Activated CD4-positive, alpha-beta T cell treated with anti-CD3 and anti-CD28 coated beads, Interleukin-2, amount 10 ng/mL, durations not matched to agents 7 days and 5 days (primary cell): ENCODE data around the gene CHRNB1. TPM values are rescaled to one million over a fixed set of nuclear protein-coding genes. Genes with fewer than 3 reads are reported as not detected.

ENCODE experiments used
- CTCF ChIA-PET: fragments of 350-600 bp; sonication (Branson Sonifier 250); formaldehyde crosslinking; loops from one replicate; lab custom pipeline; 2021; ENCODE audit warnings: antibody characterized with exemption; lab: Charles Lee
- POLR2A ChIA-PET: fragments of 350-600 bp; sonication (Branson Sonifier 250); formaldehyde crosslinking; loops from one replicate; lab custom pipeline; 2021; ENCODE audit warnings: antibody characterized with exemption; lab: Charles Lee
- DNase-seq: peaks from one replicate; pipeline ENCODE4 v3.0.0-alpha.2; 2020
- H3K27ac Mint-ChIP-seq: one replicate; pipeline ENCODE4 v1.8.0; 2021; ENCODE audit warnings: mild to moderate bottlenecking, moderate library complexity, mixed read lengths
- H3K27me3 Mint-ChIP-seq: one replicate; pipeline ENCODE4 v1.8.0; 2021; ENCODE audit warnings: mixed read lengths
- H3K36me3 Mint-ChIP-seq: one replicate; pipeline ENCODE4 v1.8.0; 2021; ENCODE audit warnings: low read depth, mixed read lengths
- H3K4me1 Mint-ChIP-seq: one replicate; pipeline ENCODE4 v1.8.0; 2021; ENCODE audit warnings: mixed read lengths
- H3K4me3 Mint-ChIP-seq: one replicate; pipeline ENCODE4 v1.8.0; 2021; ENCODE audit warnings: mild to moderate bottlenecking, moderate library complexity, mixed read lengths
- H3K9me3 Mint-ChIP-seq: one replicate; pipeline ENCODE4 v1.8.0; 2021; ENCODE audit warnings: mixed read lengths
- total RNA-seq, 2 experiments: library from RNA; stranded (reverse); gene quantifications; one replicate each; pipeline ENCODE4 v1.2.3, GENCODE V29; 2021

CHRNB1 gene
- total RNA-seq, 2 experiments from 2014 or later: 18.8 to 19.2 TPM

GRCh38 chr17:7502987-7503386 lies 58.1 kb downstream of the CHRNB1 start:
- ChIA-PET CTCF (interaction anchor here (1.7 kb wide), 1 partner anchor 10 kb away, joined by 6 read pairs; no protein-coding TSS in a partner anchor), POLR2A (no interaction called here)
- no peaks in the 10 kb centered on the region for H3K27me3 Mint-ChIP-seq
- no peak overlapping the region for H3K27ac Mint-ChIP-seq
- H3K9me3 Mint-ChIP-seq: no peaks in the 10 kb centered on the region
- no peak overlapping the region for H3K4me3 Mint-ChIP-seq
- H3K36me3 Mint-ChIP-seq: peaks cover 72% of the 10 kb centered on the region
- H3K4me1 Mint-ChIP-seq: no peaks in the 10 kb centered on the region
- peak; percentile 28 for DNase-seq

- H3K36me3 Mint-ChIP-seq: peaks cover 74% of the 10 kb centered on the region
Measured at GRCh38 chr17:7503521-7503920, 58.7 kb downstream of the CHRNB1 start.

More at GRCh38 chr17:7503521-7503920, 58.7 kb downstream of the CHRNB1 start:
- CTCF ChIA-PET: interaction anchor here (1.3 to 1.8 kb wide), 2 partner anchors 57 to 147 kb away, joined by 3 to 8 read pairs; no protein-coding TSS in a partner anchor
- no peak overlapping the region for H3K4me3 Mint-ChIP-seq
- H3K27me3 Mint-ChIP-seq: no peaks in the 10 kb centered on the region
- no peaks in the 10 kb centered on the region for H3K9me3 Mint-ChIP-seq
- POLR2A ChIA-PET: no interaction called here
- H3K4me1 Mint-ChIP-seq: no peaks in the 10 kb centered on the region
- H3K27ac Mint-ChIP-seq: no peak overlapping the region
- no peak for DNase-seq

Other genes with a start within 250 kb of the CHRNB1 start
- 1 to 10 TPM; 9.4 to 9.5 TPM for gene DLG4, start 225.2 kb upstream of the CHRNB1 start, total RNA-seq
- gene ACADVL, start 225.1 kb upstream of the CHRNB1 start, total RNA-seq: 100 to 1,000 TPM; 338 to 370 TPM
- 10 to 100 TPM; 53.2 TPM for gene DVL2, start 210.5 kb upstream of the CHRNB1 start, total RNA-seq
- gene PHF23, start 205.6 kb upstream of the CHRNB1 start, total RNA-seq: 10 to 100 TPM; 55.9 to 59.2 TPM
- 100 to 1,000 TPM; 256 to 279 TPM for gene GABARAP, start 202.6 kb upstream of the CHRNB1 start, total RNA-seq
- gene CTDNEP1, start 193.3 kb upstream of the CHRNB1 start, total RNA-seq: 100 to 1,000 TPM; 168 to 183 TPM
- gene ELP5, start 192.8 kb upstream of the CHRNB1 start, total RNA-seq: 10 to 100 TPM; 41.7 to 42.4 TPM
- gene CLDN7, start 182.6 kb upstream of the CHRNB1 start, total RNA-seq: under 1 TPM in 1 of 2 experiments, not detected in 1; 0.29 TPM
- gene SLC2A4, start 163.3 kb upstream of the CHRNB1 start, total RNA-seq: not detected
- under 1 TPM; 0.55 to 0.83 TPM for gene YBX2, start 150.4 kb upstream of the CHRNB1 start, total RNA-seq
- gene EIF5A, start 137.4 kb upstream of the CHRNB1 start, total RNA-seq: 100 to 1,000 TPM; 470 to 502 TPM
- gene GPS2, start 129.7 kb upstream of the CHRNB1 start, total RNA-seq: 100 to 1,000 TPM in 1 of 2 experiments, 10 to 100 TPM in 1; 85.9 to 105 TPM
- gene NEURL4, start 115.7 kb upstream of the CHRNB1 start, total RNA-seq: 10 to 100 TPM; 34.7 to 38.1 TPM
- 100 to 1,000 TPM; 727 to 775 TPM for gene ACAP1, start 108.5 kb upstream of the CHRNB1 start, total RNA-seq
- gene KCTD11, start 92.9 kb upstream of the CHRNB1 start, total RNA-seq: 10 to 100 TPM; 11.2 to 12.5 TPM
- under 1 TPM in 1 of 2 experiments, not detected in 1; 0.23 TPM for gene TMEM95, start 89.9 kb upstream of the CHRNB1 start, total RNA-seq
- gene TNK1, start 64.0 kb upstream of the CHRNB1 start, total RNA-seq: 1 to 10 TPM; 1.5 to 2.1 TPM
- 100 to 1,000 TPM; 151 to 161 TPM for gene PLSCR3, start 50.5 kb upstream of the CHRNB1 start, total RNA-seq
- gene TMEM256, start 41.0 kb upstream of the CHRNB1 start, total RNA-seq: 10 to 100 TPM; 47.2 to 48.3 TPM
- gene NLGN2, start 37.2 kb upstream of the CHRNB1 start, total RNA-seq: 1 to 10 TPM in 1 of 2 experiments, under 1 TPM in 1; 0.89 to 1.4 TPM
- not detected for gene SPEM1, start 24.7 kb upstream of the CHRNB1 start, total RNA-seq
- gene SPEM2, start 19.4 kb upstream of the CHRNB1 start, total RNA-seq: not detected
- gene SPEM3, start 16.2 kb upstream of the CHRNB1 start, total RNA-seq: not detected
- gene TMEM102, start 9.6 kb upstream of the CHRNB1 start, total RNA-seq: 10 to 100 TPM; 16.7 to 18.1 TPM
- 1 to 10 TPM; 6.8 to 9.4 TPM for gene FGF11, start 5.5 kb upstream of the CHRNB1 start, total RNA-seq
- gene ZBTB4, start 34.6 kb downstream of the CHRNB1 start, total RNA-seq: 10 to 100 TPM; 25.8 to 28.4 TPM
- not detected for gene SLC35G6, start 36.4 kb downstream of the CHRNB1 start, total RNA-seq
- 100 to 1,000 TPM; 175 to 201 TPM for gene POLR2A, start 39.3 kb downstream of the CHRNB1 start, total RNA-seq
- gene TNFSF12, start 104.0 kb downstream of the CHRNB1 start, total RNA-seq: 10 to 100 TPM; 79.6 to 82.5 TPM
- gene TNFSF13, start 113.7 kb downstream of the CHRNB1 start, total RNA-seq: 1 to 10 TPM; 3.8 to 4.0 TPM
- 10 to 100 TPM; 51.8 to 53.0 TPM for gene SENP3, start 116.9 kb downstream of the CHRNB1 start, total RNA-seq
- 1 to 10 TPM; 3.8 to 4.4 TPM for gene CD68, start 134.6 kb downstream of the CHRNB1 start, total RNA-seq
- 10 to 100 TPM; 62.3 to 81.7 TPM for gene MPDU1, start 138.8 kb downstream of the CHRNB1 start, total RNA-seq
- under 1 TPM; 0.57 to 0.71 TPM for gene SOX15, start 145.0 kb downstream of the CHRNB1 start, total RNA-seq
- 10 to 100 TPM; 27.5 to 28.8 TPM for gene FXR2, start 169.8 kb downstream of the CHRNB1 start, total RNA-seq
- 10 to 100 TPM; 18.5 to 23.6 TPM for gene SAT2, start 182.8 kb downstream of the CHRNB1 start, total RNA-seq
- not detected for gene SHBG, start 185.1 kb downstream of the CHRNB1 start, total RNA-seq
- gene ATP1B2, start 205.9 kb downstream of the CHRNB1 start, total RNA-seq: under 1 TPM in 1 of 2 experiments, not detected in 1; 0.08 TPM
- gene TP53, start 242.4 kb downstream of the CHRNB1 start, total RNA-seq: 100 to 1,000 TPM; 154 to 182 TPM
- 10 to 100 TPM; 22.6 to 24.2 TPM for gene WRAP53, start 243.4 kb downstream of the CHRNB1 start, total RNA-seq